ENCODE measurements around the gene MDH1. TPM values are rescaled to one million over a fixed set of nuclear protein-coding genes. Genes with fewer than 3 reads are reported as not detected.
"Not testable (repeated sequence)": the region's sequence is repeated elsewhere in the genome, so short reads cannot be mapped to it uniquely, and the experiment has no call there.

Gene MDH1
- polyA plus RNA-seq, 2 of the 4 experiments (the other 2 are of a cell fraction): 220 to 425 TPM

DNA sequence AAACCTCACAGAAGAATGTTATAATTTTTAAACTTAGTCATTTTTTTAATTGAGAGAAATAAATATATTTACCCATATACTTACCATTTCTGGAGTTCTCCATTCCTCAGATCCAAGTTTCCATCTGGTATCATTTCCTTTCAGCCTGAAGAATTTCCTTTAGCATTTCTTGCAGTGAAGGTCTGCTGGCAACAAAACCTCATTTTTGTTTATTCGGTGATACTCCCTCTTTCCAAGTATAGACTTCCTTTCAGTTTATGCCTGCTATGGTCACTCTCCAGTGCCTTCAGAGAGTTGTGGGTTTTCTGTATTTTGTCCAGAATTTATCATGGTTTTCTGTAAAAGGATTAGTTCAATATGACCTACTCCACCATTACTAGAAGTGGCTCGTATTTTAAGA is 17.5 kb upstream of the MDH1 start (continued):
- TF ChIP-seq NR3C1 (IDR thresholded peaks at IDR 0.05) (no peak), POLR2AphosphoS2 (conservative IDR thresholded peaks at IDR 0.05; ENCODE audit: low read length) (no peak)
- TF ChIP-seq, protein P1, sequence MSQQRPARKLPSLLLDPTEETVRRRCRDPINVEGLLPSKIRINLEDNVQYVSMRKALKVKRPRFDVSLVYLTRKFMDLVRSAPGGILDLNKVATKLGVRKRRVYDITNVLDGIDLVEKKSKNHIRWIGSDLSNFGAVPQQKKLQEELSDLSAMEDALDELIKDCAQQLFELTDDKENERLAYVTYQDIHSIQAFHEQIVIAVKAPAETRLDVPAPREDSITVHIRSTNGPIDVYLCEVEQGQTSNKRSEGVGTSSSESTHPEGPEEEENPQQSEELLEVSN (IDR thresholded peaks at IDR 0.05; ENCODE audit: borderline replicate concordance, low read depth): no peak

DNA sequence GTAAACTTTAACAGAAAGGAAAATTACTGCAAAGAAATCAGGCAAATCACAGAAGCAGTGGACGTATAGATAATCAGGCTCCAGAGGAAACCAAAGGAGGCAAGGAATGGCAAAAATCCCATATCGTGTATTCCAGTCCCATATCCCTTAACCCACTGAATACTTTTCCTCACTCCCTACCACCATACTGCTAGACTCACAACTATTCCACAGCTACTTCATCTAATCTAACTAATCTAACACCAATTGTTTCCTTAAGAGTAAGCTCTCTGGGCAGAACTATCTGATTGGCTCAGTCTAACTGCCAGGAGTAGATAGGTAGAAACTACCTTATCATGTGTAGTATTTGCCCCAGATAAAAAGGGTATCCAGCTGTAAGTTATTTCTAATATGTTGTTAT is 16.8 kb upstream of the MDH1 start:
- no peak for TF ChIP-seq RARB (CRISPR knock-in tag; IDR thresholded peaks at IDR 0.05)
- TF ChIP-seq, protein P2, sequence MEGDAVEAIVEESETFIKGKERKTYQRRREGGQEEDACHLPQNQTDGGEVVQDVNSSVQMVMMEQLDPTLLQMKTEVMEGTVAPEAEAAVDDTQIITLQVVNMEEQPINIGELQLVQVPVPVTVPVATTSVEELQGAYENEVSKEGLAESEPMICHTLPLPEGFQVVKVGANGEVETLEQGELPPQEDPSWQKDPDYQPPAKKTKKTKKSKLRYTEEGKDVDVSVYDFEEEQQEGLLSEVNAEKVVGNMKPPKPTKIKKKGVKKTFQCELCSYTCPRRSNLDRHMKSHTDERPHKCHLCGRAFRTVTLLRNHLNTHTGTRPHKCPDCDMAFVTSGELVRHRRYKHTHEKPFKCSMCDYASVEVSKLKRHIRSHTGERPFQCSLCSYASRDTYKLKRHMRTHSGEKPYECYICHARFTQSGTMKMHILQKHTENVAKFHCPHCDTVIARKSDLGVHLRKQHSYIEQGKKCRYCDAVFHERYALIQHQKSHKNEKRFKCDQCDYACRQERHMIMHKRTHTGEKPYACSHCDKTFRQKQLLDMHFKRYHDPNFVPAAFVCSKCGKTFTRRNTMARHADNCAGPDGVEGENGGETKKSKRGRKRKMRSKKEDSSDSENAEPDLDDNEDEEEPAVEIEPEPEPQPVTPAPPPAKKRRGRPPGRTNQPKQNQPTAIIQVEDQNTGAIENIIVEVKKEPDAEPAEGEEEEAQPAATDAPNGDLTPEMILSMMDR (IDR thresholded peaks at IDR 0.05): no peak
- TF ChIP-seq, protein P3, sequence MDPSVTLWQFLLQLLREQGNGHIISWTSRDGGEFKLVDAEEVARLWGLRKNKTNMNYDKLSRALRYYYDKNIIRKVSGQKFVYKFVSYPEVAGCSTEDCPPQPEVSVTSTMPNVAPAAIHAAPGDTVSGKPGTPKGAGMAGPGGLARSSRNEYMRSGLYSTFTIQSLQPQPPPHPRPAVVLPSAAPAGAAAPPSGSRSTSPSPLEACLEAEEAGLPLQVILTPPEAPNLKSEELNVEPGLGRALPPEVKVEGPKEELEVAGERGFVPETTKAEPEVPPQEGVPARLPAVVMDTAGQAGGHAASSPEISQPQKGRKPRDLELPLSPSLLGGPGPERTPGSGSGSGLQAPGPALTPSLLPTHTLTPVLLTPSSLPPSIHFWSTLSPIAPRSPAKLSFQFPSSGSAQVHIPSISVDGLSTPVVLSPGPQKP (IDR thresholded peaks at IDR 0.05; ENCODE audit: low read depth, low read length): no peak
- no peak for TF ChIP-seq HOXB13 (CRISPR knock-in tag; IDR thresholded peaks at IDR 0.05; ENCODE audit: low read depth)
- no peak for TF ChIP-seq HEYL (CRISPR knock-in tag; IDR thresholded peaks at IDR 0.05)
- TF ChIP-seq, protein P1 (IDR thresholded peaks at IDR 0.05; ENCODE audit: borderline replicate concordance, low read depth): no peak
- TF ChIP-seq ZFP36 (IDR thresholded peaks at IDR 0.05; ENCODE audit: borderline replicate concordance, partially characterized antibody): no peak
- TF ChIP-seq PHF8 (IDR thresholded peaks at IDR 0.05; ENCODE audit: borderline replicate concordance, low read depth): no peak
- no peak for TF ChIP-seq SREBF2 (IDR thresholded peaks at IDR 0.05)
- no peak for TF ChIP-seq MAZ (IDR thresholded peaks at IDR 0.05; ENCODE audit: borderline replicate concordance, low read depth, low read length)
- TF ChIP-seq CHD4 (IDR thresholded peaks at IDR 0.05; ENCODE audit: borderline replicate concordance): no peak
- TF ChIP-seq, protein P4, sequence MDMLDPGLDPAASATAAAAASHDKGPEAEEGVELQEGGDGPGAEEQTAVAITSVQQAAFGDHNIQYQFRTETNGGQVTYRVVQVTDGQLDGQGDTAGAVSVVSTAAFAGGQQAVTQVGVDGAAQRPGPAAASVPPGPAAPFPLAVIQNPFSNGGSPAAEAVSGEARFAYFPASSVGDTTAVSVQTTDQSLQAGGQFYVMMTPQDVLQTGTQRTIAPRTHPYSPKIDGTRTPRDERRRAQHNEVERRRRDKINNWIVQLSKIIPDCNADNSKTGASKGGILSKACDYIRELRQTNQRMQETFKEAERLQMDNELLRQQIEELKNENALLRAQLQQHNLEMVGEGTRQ (IDR thresholded peaks at IDR 0.05): no peak
- TF ChIP-seq, protein P5, sequence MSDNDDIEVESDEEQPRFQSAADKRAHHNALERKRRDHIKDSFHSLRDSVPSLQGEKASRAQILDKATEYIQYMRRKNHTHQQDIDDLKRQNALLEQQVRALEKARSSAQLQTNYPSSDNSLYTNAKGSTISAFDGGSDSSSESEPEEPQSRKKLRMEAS (IDR thresholded peaks at IDR 0.05): no peak
- no peak for TF ChIP-seq KDM5A (IDR thresholded peaks at IDR 0.05)
- DNase-seq (ENCODE audit: low read depth in 1 of 2, low spot score in 1 of 2): no peak
- H3K4me2 ChIP-seq: no peak overlapping the region
- H3K4me3 ChIP-seq: no peak overlapping the region
- no peak overlapping the region for H3K27ac ChIP-seq
- FAIRE-seq: no peak
- ATAC-seq: no peak
- ChIA-PET CTCF (interaction anchor here (0.6 kb wide), 1 partner anchor 1258 kb away, joined by 3 read pairs; no protein-coding TSS in a partner anchor), POLR2A (no interaction called here)
- 92% methylated on average over 2 of the region's 2 CpGs for WGBS (ENCODE audit: missing lambda C conversion rate)
- H3K9me3 ChIP-seq: peaks cover 3% of the 10 kb centered on the region; the same call in 1 of the 3 replicates
- no peaks in the 10 kb centered on the region for H3K4me1 ChIP-seq

DNA sequence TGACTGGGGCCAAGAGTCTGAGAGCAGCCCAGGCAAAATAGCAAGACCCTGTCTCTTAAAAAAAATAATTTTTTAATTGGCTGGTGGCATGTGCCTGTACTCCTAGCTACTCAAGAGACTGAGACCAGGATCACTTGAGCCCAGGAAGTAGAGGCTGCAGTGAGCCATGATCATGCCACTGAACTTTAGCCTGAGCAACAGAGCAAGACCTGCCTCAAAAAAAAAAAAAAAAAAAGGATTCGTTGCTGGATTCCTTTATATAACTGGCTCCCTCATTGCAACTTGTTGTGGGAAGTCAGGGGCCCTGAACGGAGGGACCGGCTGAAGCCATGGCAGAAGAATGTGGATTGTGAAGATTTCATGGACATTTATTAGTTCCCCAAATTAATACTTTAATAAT is 15.7 kb upstream of the MDH1 start:
- H3K4me3 ChIP-seq; H3K9me3 ChIP-seq; H3K4me1 ChIP-seq; POLR2A ChIA-PET; H3K27ac ChIP-seq; FAIRE-seq; CTCF ChIA-PET; ATAC-seq; H3K4me2 ChIP-seq; DNase-seq (ENCODE audit: low read depth in 1 of 2, low spot score in 1 of 2): not testable (repeated sequence)
- 72% methylated on average over 3 of the region's 3 CpGs for WGBS (ENCODE audit: missing lambda C conversion rate)

DNA sequence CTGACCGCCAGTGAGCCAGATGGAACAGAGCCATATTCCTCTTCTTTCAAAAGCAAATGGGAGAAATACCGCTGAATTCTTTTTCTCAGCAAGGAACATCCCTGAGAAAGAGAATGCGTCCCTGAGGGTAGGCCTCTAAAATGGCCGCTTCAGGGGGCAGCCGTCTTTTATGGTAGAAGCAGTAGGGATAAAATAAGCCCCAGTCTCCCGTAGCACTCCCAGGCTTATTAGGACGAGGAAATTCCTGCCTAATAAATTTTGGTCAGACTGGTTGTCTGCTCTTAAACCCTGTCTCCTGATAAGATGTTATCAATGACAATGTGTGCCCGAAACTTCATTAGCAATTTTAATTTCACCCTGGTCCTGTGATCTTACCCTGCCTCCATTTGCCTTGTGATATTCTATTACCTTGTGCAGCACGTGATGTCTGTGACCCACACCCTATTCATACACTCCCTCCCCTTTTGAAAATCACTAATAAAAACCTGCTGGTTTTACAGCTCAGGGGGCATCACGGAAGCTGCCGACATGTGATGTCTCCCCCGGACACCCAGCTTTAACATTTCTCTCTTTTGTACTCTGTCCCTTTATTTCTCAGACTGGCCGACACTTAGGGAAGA is 14.9 kb upstream of the MDH1 start:
- CTCF ChIA-PET; H3K4me1 ChIP-seq; H3K4me2 ChIP-seq; H3K4me3 ChIP-seq; H3K27ac ChIP-seq; H3K9me3 ChIP-seq; ATAC-seq; DNase-seq (ENCODE audit: low read depth in 1 of 2, low spot score in 1 of 2); FAIRE-seq; POLR2A ChIA-PET: not testable (repeated sequence)
- WGBS (ENCODE audit: missing lambda C conversion rate): 88% methylated on average over 13 of the region's 13 CpGs

Data from A549 (cell line).